Measurements from ENCODE around the gene RFX5.

- TF ChIP-seq NFRKB (IDR thresholded peaks at IDR 0.05) = no peak
- no peak for TF ChIP-seq ARNT (IDR thresholded peaks at IDR 0.05)
- TF ChIP-seq PKNOX1 (IDR thresholded peaks at IDR 0.05) = no peak
- TF ChIP-seq FOXA1 (IDR thresholded peaks at IDR 0.05) = no peak
- TF ChIP-seq BHLHE40 (IDR thresholded peaks at IDR 0.05; ENCODE audit: borderline replicate concordance) = no peak
- no peak for TF ChIP-seq SP1 (IDR thresholded peaks at IDR 0.05)
- no peak for TF ChIP-seq ELF4 (IDR thresholded peaks at IDR 0.05)
- no peak for TF ChIP-seq ZNF384 (IDR thresholded peaks at IDR 0.05)
- TF ChIP-seq CTBP1 (IDR thresholded peaks at IDR 0.05; ENCODE audit: borderline replicate concordance) = no peak
Measured at GRCh38 chr1:151370211-151370911, 23.3 kb upstream of the RFX5 start.
